PC-3 (cell line): ENCODE results near the gene ST3GAL2.

Source experiments
- EZH2 ChIP-seq: fragments of 300-600 bp; sonication (generic); IDR thresholded peaks from one replicate; pipeline ENCODE4 v1.6.1; 2017; ENCODE audit warnings: antibody characterized with exemption, mild to moderate bottlenecking, low read length; ENCODE audit not compliant: unreplicated experiment
- EZH2phosphoT487 ChIP-seq: fragments of 300-600 bp; sonication (generic); IDR thresholded peaks from 2 replicates; pipeline ENCODE4 v1.6.1; 2018; ENCODE audit warnings: mild to moderate bottlenecking, antibody characterized with exemption, low read length, borderline replicate concordance
- TF ChIP-seq, protein P1 (sequence below): fragments of 300-600 bp; sonication (generic); conservative IDR thresholded peaks from 2 replicates; pipeline ENCODE4 v1.5.1; 2017; ENCODE audit warnings: antibody characterized with exemption, low read depth, mild to moderate bottlenecking, low read length

DNA sequence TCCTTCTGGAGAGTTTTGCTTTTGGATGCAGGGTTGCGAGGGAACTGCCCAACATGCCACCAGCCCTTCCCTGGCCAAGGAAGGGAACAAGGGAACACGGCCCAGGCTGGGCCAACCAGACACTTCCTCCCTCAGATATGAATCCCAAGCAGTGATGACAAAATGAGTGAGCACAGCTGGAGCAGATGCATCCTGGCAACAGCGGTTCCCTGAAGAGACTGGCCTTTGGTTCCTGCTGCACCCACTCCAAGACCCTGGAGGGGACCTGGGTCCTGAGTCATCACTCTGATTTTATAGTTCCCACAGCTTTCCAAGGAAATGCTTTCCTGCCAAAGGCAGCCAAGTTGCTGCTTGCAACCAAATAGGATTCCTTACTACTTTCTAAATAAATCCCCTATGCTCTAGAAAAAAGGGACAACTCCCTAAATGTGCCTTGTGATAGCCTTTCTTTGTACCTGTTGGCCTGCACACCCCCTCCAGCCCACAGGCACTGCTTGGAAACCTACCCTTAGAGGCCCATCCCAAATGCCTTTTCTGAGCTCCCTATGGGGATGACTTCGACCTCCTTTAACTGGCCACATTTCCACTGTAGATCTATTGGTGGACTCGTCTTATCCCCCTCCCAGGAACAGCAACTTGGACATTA lies 5.3 kb downstream of the ST3GAL2 start:
- TF ChIP-seq, protein P1, sequence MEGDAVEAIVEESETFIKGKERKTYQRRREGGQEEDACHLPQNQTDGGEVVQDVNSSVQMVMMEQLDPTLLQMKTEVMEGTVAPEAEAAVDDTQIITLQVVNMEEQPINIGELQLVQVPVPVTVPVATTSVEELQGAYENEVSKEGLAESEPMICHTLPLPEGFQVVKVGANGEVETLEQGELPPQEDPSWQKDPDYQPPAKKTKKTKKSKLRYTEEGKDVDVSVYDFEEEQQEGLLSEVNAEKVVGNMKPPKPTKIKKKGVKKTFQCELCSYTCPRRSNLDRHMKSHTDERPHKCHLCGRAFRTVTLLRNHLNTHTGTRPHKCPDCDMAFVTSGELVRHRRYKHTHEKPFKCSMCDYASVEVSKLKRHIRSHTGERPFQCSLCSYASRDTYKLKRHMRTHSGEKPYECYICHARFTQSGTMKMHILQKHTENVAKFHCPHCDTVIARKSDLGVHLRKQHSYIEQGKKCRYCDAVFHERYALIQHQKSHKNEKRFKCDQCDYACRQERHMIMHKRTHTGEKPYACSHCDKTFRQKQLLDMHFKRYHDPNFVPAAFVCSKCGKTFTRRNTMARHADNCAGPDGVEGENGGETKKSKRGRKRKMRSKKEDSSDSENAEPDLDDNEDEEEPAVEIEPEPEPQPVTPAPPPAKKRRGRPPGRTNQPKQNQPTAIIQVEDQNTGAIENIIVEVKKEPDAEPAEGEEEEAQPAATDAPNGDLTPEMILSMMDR: no peak
- TF ChIP-seq EZH2 (no peak), EZH2phosphoT487 (no peak)
